Mucosa of descending colon (tissue), 3 donors: ENCODE results near the gene ZNF644. TPM values are rescaled to one million over a fixed set of nuclear protein-coding genes. Genes with fewer than 3 reads are reported as not detected.

Experiments used
- ATAC-seq: fragments of 200-7000 bp; cut with Tn5 transposase; one replicate; pipeline ENCODE4 v1.9.1; 2020; ENCODE audit warnings: mild to moderate bottlenecking, moderate library complexity
- DNase-seq, 3 donors: peaks; one replicate each; pipeline ENCODE4 v3.0.0-alpha.2; 2020
- H3K36me3 ChIP-seq: fragments of 200-600 bp; one replicate; pipeline ENCODE4 v1.8.0; 2021; ENCODE audit warnings: low read depth, mild to moderate bottlenecking
- H3K4me1 ChIP-seq: fragments of 200-600 bp; one replicate; pipeline ENCODE4 v1.8.0; 2021; ENCODE audit warnings: low read depth, mild to moderate bottlenecking
- H3K4me3 ChIP-seq: fragments of 200-600 bp; one replicate; pipeline ENCODE4 v1.8.0; 2021; ENCODE audit warnings: mild to moderate bottlenecking
- H3K9me3 ChIP-seq: fragments of 200-600 bp; one replicate; pipeline ENCODE4 v1.8.0; 2021; ENCODE audit warnings: mild to moderate bottlenecking
- CTCF ChIP-seq: fragments of 200-600 bp; IDR thresholded peaks from one replicate; pipeline ENCODE4 v1.8.0; 2022; ENCODE audit warnings: antibody characterized with exemption, mild to moderate bottlenecking
- intact Hi-C, 2 donors: fragments of 100-400 bp; cut with DNase I in 1 of 2; cut with micrococcal nuclease in 1 of 2; formaldehyde crosslinking; loops; one replicate each; pipeline versions ENCODE4 v1.11.0 to v1.11.1; 2022; cut with DNase I, micrococcal nuclease
- total RNA-seq, 3 donors: library from RNA; stranded (reverse); fragmentation: NEBNext Ultra II Directional in 2 of 3; extraction: Animal tissue kit (Norgen Biotek cat#: 25700) in 2 of 3; gene quantifications; one replicate each; pipeline versions ENCODE4 v1.2.1 to v1.2.4, GENCODE V29; 2021 to 2023
- donor health status: DM: no; HTN: no; CAD: no; lungs with moderate emphysema.
- donor health status: DM: no; HTN: no; CAD: no.
- donor health status: DM: no; HTN: yes; CAD: no.

ZNF644 gene
- total RNA-seq, 3 donors from 2014 or later, result 53.7 to 74.2 (median 61.3) TPM

- intact Hi-C loops, result no loop called here
- ATAC-seq (no peak), DNase-seq (no peak)
- no peaks in the 10 kb centered on the region for H3K36me3 ChIP-seq
- no peaks in the 10 kb centered on the region for H3K9me3 ChIP-seq
- no peaks in the 10 kb centered on the region for H3K4me1 ChIP-seq
- TF ChIP-seq CTCF, result no peak
- no peak overlapping the region for H3K4me3 ChIP-seq
These were observed 68.9 kb downstream of the ZNF644 start for GRCh38 chr1:90952906-90953305.

GRCh38 chr1:90951009-90951408 lies 70.8 kb downstream of the ZNF644 start:
- DNase-seq, result no peak
- no peaks in the 10 kb centered on the region for H3K9me3 ChIP-seq
- TF ChIP-seq CTCF, result no peak
- H3K36me3 ChIP-seq, result no peaks in the 10 kb centered on the region
- no peak overlapping the region for H3K4me3 ChIP-seq
- intact Hi-C loops, result no loop called here
- no peak for ATAC-seq
- no peaks in the 10 kb centered on the region for H3K4me1 ChIP-seq

GRCh38 chr1:90948301-90948700 lies 73.5 kb downstream of the ZNF644 start:
- Histone ChIP-seq H3K36me3 (no peaks in the 10 kb centered on the region), H3K4me1 (no peaks in the 10 kb centered on the region), H3K4me3 (no peak overlapping the region), H3K9me3 (no peaks in the 10 kb centered on the region)
- no peak for TF ChIP-seq CTCF
- DNase-seq (no peak), ATAC-seq (no peak)
- intact Hi-C loops, result no loop called here

- H3K4me3 ChIP-seq, result no peak overlapping the region
- ATAC-seq, result no peak
- no peaks in the 10 kb centered on the region for H3K4me1 ChIP-seq
- H3K36me3 ChIP-seq, result no peaks in the 10 kb centered on the region
- no peak for DNase-seq
- intact Hi-C loops, result no loop called here
- no peaks in the 10 kb centered on the region for H3K9me3 ChIP-seq
- no peak for TF ChIP-seq CTCF
These were observed 75.2 kb downstream of the ZNF644 start for GRCh38 chr1:90946630-90947029.

- no peaks in the 10 kb centered on the region for H3K9me3 ChIP-seq
- no peak for TF ChIP-seq CTCF
- no peaks in the 10 kb centered on the region for H3K4me1 ChIP-seq
- intact Hi-C loops, result no loop called here
- no peaks in the 10 kb centered on the region for H3K36me3 ChIP-seq
- DNase-seq, result no peak
- no peak for ATAC-seq
- H3K4me3 ChIP-seq, result no peak overlapping the region
These were observed 76.5 kb downstream of the ZNF644 start for GRCh38 chr1:90945287-90945686.

GRCh38 chr1:90943966-90944365 lies 77.9 kb downstream of the ZNF644 start:
- Histone ChIP-seq H3K36me3 (no peaks in the 10 kb centered on the region), H3K9me3 (no peaks in the 10 kb centered on the region), H3K4me3 (no peak overlapping the region), H3K4me1 (no peaks in the 10 kb centered on the region)
- intact Hi-C loops, result no loop called here
- DNase-seq, result no peak
- TF ChIP-seq CTCF, result no peak
- no peak for ATAC-seq
